DOHH2 (cell line): ENCODE measurements around the gene AFDN.

ENCODE experiments used
- EZH2phosphoT487 ChIP-seq: fragments of 200-600 bp; sonication (generic); IDR thresholded peaks from 2 replicates; pipeline ENCODE4 v1.6.1; 2017; ENCODE audit warnings: borderline replicate concordance, mild to moderate bottlenecking, antibody characterized with exemption, low read length, moderate library complexity, mixed read lengths
- TF ChIP-seq, protein P1 (sequence below): fragments of 200-600 bp; sonication (generic); IDR thresholded peaks from one replicate; pipeline ENCODE4 v1.5.1; 2014; ENCODE audit warnings: antibody characterized with exemption, mild to moderate bottlenecking, low read depth, low read length; ENCODE audit not compliant: poor library complexity, severe bottlenecking

DNA sequence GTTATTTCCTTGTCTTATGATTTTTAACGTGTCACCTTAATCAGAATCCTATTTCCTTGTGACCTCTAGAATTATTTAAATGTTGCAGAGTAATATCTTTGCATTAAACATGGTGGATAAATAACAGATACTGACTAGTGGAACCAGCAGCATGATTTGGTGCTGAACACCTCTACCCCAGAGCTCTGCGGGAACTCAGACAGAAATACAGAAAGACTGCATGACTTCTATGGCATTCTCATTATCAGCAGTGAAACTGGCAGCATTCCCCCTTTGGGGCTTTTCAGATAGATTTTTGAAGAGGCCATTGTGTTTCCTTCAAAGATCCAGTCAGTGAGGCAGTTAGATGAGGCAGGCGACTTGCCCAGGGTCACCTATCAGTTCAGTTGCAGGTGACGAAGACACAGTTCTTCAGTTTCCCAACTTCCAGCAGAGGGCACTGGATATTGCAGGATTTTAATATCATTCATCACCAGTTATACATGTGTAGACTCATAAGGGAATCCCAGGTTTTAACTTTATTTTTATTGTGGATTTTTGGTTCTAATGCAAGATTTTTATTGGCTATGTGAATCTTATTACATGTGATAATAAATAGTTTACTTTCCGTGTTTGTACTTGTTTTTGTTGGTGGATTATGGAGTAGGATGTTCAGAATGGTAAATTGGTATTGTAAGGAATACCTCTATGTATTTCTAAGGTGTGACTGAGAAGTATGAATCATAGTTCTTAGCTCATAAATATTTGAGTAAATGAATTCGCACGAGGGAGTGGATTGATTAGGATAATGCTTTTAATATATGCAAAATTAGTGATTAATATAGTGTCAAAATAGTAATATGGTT lies 81.3 kb downstream of the AFDN start:
- TF ChIP-seq, protein P1, sequence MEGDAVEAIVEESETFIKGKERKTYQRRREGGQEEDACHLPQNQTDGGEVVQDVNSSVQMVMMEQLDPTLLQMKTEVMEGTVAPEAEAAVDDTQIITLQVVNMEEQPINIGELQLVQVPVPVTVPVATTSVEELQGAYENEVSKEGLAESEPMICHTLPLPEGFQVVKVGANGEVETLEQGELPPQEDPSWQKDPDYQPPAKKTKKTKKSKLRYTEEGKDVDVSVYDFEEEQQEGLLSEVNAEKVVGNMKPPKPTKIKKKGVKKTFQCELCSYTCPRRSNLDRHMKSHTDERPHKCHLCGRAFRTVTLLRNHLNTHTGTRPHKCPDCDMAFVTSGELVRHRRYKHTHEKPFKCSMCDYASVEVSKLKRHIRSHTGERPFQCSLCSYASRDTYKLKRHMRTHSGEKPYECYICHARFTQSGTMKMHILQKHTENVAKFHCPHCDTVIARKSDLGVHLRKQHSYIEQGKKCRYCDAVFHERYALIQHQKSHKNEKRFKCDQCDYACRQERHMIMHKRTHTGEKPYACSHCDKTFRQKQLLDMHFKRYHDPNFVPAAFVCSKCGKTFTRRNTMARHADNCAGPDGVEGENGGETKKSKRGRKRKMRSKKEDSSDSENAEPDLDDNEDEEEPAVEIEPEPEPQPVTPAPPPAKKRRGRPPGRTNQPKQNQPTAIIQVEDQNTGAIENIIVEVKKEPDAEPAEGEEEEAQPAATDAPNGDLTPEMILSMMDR = peak; percentile 55
- no peak for TF ChIP-seq EZH2phosphoT487
